ENCODE measurements around the gene DIRAS3.

- TF ChIP-seq, protein P1, sequence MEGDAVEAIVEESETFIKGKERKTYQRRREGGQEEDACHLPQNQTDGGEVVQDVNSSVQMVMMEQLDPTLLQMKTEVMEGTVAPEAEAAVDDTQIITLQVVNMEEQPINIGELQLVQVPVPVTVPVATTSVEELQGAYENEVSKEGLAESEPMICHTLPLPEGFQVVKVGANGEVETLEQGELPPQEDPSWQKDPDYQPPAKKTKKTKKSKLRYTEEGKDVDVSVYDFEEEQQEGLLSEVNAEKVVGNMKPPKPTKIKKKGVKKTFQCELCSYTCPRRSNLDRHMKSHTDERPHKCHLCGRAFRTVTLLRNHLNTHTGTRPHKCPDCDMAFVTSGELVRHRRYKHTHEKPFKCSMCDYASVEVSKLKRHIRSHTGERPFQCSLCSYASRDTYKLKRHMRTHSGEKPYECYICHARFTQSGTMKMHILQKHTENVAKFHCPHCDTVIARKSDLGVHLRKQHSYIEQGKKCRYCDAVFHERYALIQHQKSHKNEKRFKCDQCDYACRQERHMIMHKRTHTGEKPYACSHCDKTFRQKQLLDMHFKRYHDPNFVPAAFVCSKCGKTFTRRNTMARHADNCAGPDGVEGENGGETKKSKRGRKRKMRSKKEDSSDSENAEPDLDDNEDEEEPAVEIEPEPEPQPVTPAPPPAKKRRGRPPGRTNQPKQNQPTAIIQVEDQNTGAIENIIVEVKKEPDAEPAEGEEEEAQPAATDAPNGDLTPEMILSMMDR (conservative IDR thresholded peaks at IDR 0.05; ENCODE audit: low read length), result no peak
- no peak for TF ChIP-seq EZH2phosphoT487 (IDR thresholded peaks at IDR 0.05; ENCODE audit: borderline replicate concordance, low read depth, low read length)
These were observed 33.3 kb upstream of the DIRAS3 start for GRCh38 chr1:68083686-68084085.

All from OCI-LY7 (cell line).